Motor neuron (in vitro differentiated cells): ENCODE data around the gene MAGED2. TPM values are rescaled to one million over a fixed set of nuclear protein-coding genes. Genes with fewer than 3 reads are reported as not detected.
"Not testable (repeated sequence)": the region's sequence is repeated elsewhere in the genome, so short reads cannot be mapped to it uniquely, and the experiment has no call there.

Experiments
- ATAC-seq, 8 experiments: fragments of 200-7000 bp; cut with Tn5 transposase; replicated peaks in 6 of 8; 2 replicates each; pipeline ENCODE4 v1.8.0; 2021; ENCODE audit warnings: mild to moderate bottlenecking in 8 of 8, moderate library complexity in 8 of 8
- H3K27ac ChIP-seq, 2 donors: fragments of 250-450 bp; sonication (Bioruptor Pico); 2 replicates each; pipeline ENCODE4 v1.9.0; 2021; ENCODE audit warnings: antibody characterized with exemption in 2 of 2, mild to moderate bottlenecking in 2 of 2, moderate library complexity in 1 of 2
- H3K4me1 ChIP-seq, 2 donors: fragments of 250-450 bp; sonication (Bioruptor Pico); replicated peaks in 1 of 2; 2 replicates each; pipeline ENCODE4 v1.6.1; 2021; ENCODE audit warnings: antibody characterized with exemption in 2 of 2, mild to moderate bottlenecking in 2 of 2, moderate library complexity in 1 of 2
- H3K4me3 ChIP-seq, 5 donors: fragments of 250-450 bp; sonication (Bioruptor Pico); 2 replicates each; pipeline ENCODE4 v1.9.0; 2021; ENCODE audit warnings: antibody characterized with exemption in 5 of 5, mild to moderate bottlenecking in 5 of 5, moderate library complexity in 4 of 5
- WGBS, 10 experiments: fragments of 450-650 bp; shearing (Covaris generic); methylation state at CpG; one replicate each; pipeline ENCODE4 v1.0.0; 2022; 5-methylcytosine and 5-hydroxymethylcytosine counted together
- in situ Hi-C, 9 experiments: fragments of 400-800 bp; cut with MboI; loops; one replicate each; pipeline ENCODE4 v1.15.0; 2021; ENCODE audit warnings: low sequenced_read_pairs in 9 of 9, low pct_unique_long_range_greater_than_20kb in 2 of 9; ENCODE audit not compliant: unreplicated experiment in 9 of 9
- total RNA-seq, 8 experiments: library from RNA; unstranded; fragments of 300-600 nt; gene quantifications; 2 replicates each; pipeline versions ENCODE4 v1.2.3 to v1.2.4, GENCODE V29; 2022

Gene MAGED2
- total RNA-seq, 8 experiments from 2014 or later, result 119 to 407 (median 218) TPM

DNA sequence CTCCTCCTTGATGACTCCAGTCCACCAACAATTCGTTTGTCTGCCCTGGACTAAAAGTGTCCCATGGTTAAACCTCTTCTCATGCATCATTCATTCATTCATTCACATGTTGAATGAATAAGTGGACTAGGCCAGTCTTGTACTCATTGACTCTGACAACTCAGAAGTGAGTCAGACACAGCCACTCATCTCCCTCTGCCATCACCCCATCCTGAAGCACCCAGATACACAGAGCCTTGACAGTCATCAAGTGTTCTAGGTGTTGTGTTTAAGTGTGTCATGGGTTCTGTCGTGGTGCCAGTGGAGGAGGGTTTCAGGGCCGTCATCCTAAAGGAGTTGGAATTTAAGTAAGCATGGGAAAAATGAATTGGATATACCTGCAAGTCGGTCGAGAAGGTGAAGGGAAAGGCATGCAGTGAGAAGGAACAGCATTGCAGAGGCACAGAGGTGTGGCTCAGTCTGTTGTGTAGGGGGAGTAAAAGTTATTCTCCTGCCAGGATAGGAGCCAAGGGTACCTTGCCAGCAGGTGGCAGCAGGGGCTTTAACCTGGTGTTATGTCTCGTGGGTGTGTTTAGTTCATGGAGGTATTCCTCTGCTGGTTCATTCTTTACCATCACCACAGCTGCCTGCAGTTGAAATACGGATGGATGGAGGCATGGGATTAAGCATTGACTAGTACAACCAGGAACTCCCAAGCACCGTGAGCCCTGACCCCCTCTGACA lies 18.3 kb downstream of the MAGED2 start:
- H3K4me3 ChIP-seq, result no peak overlapping the region
- 17 to 100% (median 40%) methylated on average over 1 to 4 of the region's 8 CpGs; no CpG with 5 or more reads in 7 of the 10 experiments for WGBS, 10 experiments
- no peak overlapping the region for H3K27ac ChIP-seq
- in situ Hi-C loops, result no loop called here
- ATAC-seq, result no peak
- no peaks in the 10 kb centered on the region for H3K4me1 ChIP-seq

DNA sequence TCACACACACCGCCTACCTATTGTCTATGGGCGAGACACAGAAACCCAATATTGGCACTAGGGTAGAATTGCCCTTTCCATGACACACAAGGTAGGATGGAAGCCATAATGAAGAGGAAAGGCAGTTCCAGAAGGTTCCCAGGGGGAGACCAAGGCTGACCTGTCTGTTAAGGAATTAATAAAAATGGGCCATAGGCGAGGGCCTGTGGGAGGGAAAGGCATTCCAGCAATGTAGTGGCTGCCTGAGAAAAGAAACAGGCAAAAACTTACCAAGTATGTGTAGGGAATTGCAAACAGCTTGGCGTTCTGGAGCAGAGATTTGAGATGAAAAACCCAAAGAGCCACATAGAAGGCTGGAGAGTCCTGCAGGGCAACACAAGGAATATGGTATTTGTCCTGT lies 19.1 kb downstream of the MAGED2 start:
- 58 to 73% methylated on average over 2 to 3 of the region's 4 CpGs; no CpG with 5 or more reads in 8 of the 10 experiments for WGBS, 10 experiments
- in situ Hi-C loops, result no loop called here
- no peak overlapping the region for H3K27ac ChIP-seq
- no peaks in the 10 kb centered on the region for H3K4me1 ChIP-seq
- no peak overlapping the region for H3K4me3 ChIP-seq
- ATAC-seq, result no peak

DNA sequence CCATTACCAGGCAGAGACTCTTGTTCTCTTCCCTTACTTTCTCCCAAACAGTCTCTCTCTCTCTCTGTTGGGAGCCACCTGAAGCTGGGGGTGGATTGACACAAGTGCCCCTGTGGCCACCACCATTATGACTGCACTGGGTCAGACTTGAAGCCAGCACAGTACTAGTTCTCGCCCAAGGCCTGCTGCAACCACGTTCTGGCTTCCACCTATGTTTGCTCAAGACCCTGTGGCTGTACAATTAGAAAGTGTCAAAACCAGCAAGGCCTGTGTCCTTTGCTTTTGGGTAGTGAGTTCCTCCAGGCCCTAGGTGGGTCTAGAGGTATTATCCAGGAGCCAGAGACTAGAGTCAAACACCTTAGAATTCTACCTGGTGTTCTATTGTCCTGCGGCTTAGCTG lies 31.0 kb downstream of the MAGED2 start:
- H3K4me3 ChIP-seq, result no peak overlapping the region

DNA sequence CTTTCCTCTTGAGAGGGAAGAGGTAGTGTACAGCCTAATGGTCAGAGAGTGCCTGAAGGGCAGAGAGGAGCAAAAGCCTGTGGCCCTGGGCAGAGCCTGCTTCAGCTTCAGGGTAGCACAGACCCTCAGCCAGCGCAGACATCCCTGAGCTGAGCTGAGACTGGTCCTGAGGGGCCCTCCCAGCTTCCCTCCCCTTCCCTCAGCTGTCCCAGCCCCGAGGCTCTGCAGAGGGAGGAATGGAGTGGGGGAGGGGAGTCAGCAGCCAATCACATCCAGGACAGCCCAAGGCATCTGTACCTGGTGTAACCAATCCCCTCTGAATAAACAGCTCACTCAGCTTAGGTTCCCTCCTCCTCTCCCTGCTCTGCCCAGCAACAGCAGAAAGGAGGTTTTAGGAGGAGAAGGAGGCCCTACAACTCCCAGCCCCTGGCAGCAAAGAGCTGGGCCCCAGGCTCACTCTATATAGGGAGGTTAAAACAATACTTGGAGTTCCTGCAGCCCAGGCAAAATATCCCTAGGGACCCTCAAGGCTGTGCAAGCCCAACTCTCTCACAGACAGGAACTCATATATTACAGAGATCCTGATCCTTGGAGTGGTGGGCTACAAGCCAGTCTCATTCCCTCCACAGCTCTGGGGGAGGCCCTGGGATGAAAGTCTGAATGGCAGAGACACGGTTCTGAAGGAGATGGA lies 33.8 kb downstream of the MAGED2 start:
- H3K27ac ChIP-seq, result peak overlapping the region; percentile 66
- peak; percentile 92 to 100 (median 100) for ATAC-seq
- H3K4me1 ChIP-seq, in situ Hi-C loops, H3K4me3 ChIP-seq: not testable (repeated sequence)
- WGBS, 10 experiments, result 14 to 20% (median 17%) methylated on average over 1 of the region's 3 CpGs; no CpG with 5 or more reads in 7 of the 10 experiments

More for the DNA sequence above, 31.0 kb downstream of the MAGED2 start:
- no peak for ATAC-seq
- 43 to 92% methylated on average over 1 to 2 of the region's 3 CpGs; no CpG with 5 or more reads in 8 of the 10 experiments for WGBS, 10 experiments
- in situ Hi-C loops, result no loop called here
- no peak overlapping the region for H3K27ac ChIP-seq
- H3K4me1 ChIP-seq, result peaks cover 4 to 6% of the 10 kb centered on the region in 2 donors

DNA sequence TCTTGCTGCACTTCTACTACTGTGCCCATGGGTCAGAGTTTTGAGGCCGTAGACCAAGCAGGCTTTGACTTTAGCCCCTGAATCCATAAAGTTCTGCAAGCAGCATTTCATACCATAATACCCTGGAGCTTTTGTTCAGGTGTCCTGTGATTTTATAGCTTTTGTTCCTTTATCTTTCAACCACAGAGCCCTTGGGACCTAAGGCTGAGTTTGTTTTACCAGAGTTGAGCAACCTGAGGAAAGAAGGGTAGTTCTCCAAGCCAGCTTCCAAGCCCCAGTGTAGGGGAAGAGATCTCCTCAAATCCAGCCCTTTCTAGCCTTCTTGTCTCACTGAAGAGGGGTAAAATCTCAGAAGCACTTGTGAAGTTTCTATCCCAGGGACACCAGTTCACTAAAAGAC lies 35.1 kb downstream of the MAGED2 start:
- H3K4me1 ChIP-seq, result peaks cover 4 to 6% of the 10 kb centered on the region in 2 donors
- in situ Hi-C loops, result no loop called here
- no peak for ATAC-seq

DNA sequence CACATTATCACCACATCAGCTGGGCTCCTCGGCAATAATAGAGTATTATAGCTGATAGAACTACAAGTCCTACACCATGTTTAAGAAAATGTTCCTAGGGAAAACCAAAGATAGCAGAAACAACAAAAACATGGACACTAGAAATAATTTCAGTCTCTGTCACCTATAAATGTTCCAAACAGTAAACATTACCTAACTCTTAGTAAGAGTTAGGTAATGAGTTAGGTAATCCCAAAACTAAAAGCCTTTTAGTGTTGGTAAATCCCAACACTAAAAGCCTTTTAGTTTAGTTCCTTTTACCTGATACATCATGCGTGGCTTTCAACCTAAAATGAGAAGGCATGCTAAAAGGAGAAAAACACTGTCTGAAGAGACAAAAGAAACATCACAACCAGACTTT lies 35.5 kb downstream of the MAGED2 start:
- Histone ChIP-seq H3K4me3 (no peak overlapping the region), H3K4me1 (peaks cover 4 to 6% of the 10 kb centered on the region in 2 donors), H3K27ac (no peak overlapping the region)
- in situ Hi-C loops, result no loop called here
- WGBS, 10 experiments, result 9 to 100% (median 35%) methylated on average over 1 to 2 of the region's 2 CpGs; no CpG with 5 or more reads in 4 of the 10 experiments
- no peak for ATAC-seq

More for the DNA sequence above, 35.1 kb downstream of the MAGED2 start:
- Histone ChIP-seq H3K4me3 (no peak overlapping the region), H3K27ac (no peak overlapping the region)
- WGBS, 10 experiments, result no CpG with 5 or more reads among the region's 1 CpG

DNA sequence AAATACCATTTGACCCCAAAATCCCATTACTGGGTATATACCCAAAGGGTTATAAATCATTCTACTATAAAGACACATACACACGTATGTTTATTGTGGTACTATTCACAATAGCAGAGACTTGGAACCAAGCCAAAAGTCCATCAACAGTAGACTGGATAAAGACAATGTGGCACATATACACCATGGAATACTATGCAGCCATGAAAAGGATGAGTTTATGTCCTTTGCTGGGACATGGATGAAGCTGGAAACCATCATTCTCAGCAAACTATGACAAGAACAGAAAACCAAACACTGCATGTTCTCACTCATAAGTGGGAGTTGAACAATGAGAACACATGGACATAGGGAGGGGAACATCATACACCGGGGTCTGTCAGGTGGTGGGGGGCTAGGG lies 40.2 kb downstream of the MAGED2 start:
- in situ Hi-C loops, ATAC-seq, H3K27ac ChIP-seq, H3K4me1 ChIP-seq, H3K4me3 ChIP-seq: not testable (repeated sequence)
- WGBS, 10 experiments, result 43% methylated on average over 1 of the region's 2 CpGs; no CpG with 5 or more reads in 9 of the 10 experiments

DNA sequence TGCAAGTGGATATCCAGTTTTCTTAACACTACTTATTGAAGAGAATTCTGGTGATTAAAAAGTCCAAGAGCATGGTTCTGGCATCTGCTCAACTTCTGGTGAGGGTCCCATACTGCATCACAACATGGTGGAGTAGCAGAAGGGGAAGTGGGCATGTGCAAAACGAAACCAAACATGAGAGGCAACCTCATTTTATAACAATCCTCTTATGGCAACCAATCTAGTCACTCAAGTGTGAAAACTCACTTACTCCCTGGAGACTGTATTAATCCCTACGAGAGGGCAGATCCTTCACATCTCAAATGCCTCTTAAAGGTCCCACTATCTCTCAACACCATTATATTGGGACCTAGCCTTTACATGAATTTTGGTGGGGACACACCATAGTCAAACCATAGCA lies 57.7 kb downstream of the MAGED2 start:
- ATAC-seq, result no peak
- H3K27ac ChIP-seq, result no peak overlapping the region
- H3K4me3 ChIP-seq, result no peak overlapping the region
- no peaks in the 10 kb centered on the region for H3K4me1 ChIP-seq
- WGBS, 10 experiments, result 0 to 80% (median 37%) methylated on average over 1 to 2 of the region's 2 CpGs; no CpG with 5 or more reads in 6 of the 10 experiments
- in situ Hi-C loops, result no loop called here

Other genes with a start within 250 kb of the MAGED2 start
- under 1 TPM in 5 of 8 experiments, not detected in 3; under 0.01 to 0.41 (median 0.14) TPM for gene ITIH6, start 9.5 kb upstream of the MAGED2 start, total RNA-seq
- gene TRO, start 113.1 kb downstream of the MAGED2 start, total RNA-seq, result 100 to 1,000 TPM in 2 of 8 experiments, 10 to 100 TPM in 5, 1 to 10 TPM in 1; 3.7 to 152 (median 82.8) TPM
- gene PFKFB1, start 186.4 kb downstream of the MAGED2 start, total RNA-seq, result under 1 TPM in 7 of 8 experiments, not detected in 1; 0.21 to 0.69 (median 0.31) TPM
- gene APEX2, start 192.6 kb downstream of the MAGED2 start, total RNA-seq, result 10 to 100 TPM in 3 of 8 experiments, 1 to 10 TPM in 5; 2.8 to 24.8 (median 6.8) TPM
- under 1 TPM in 1 of 8 experiments, not detected in 7; 0.09 TPM for gene ALAS2, start 223.2 kb downstream of the MAGED2 start, total RNA-seq